WTC11 (cell line): ENCODE measurements around the gene PLPP1. TPM values are rescaled to one million over a fixed set of nuclear protein-coding genes. Genes with fewer than 3 reads are reported as not detected.

Experiments used
- ATAC-seq: fragments of 200-7000 bp; cut with Tn5 transposase; 2 replicates; pipeline ENCODE4 v1.10.0; 2021; ENCODE audit warnings: mild to moderate bottlenecking, moderate library complexity
- CTCF ChIA-PET: fragments of 300-600 bp; sonication (Branson Sonifier 250); formaldehyde crosslinking; loops from one replicate; lab custom pipeline; 2021; ENCODE audit warnings: antibody characterized with exemption; lab: Charles Lee
- POLR2A ChIA-PET: fragments of 350-600 bp; sonication (Branson Sonifier 250); formaldehyde crosslinking; loops from one replicate; lab custom pipeline; 2021; ENCODE audit warnings: antibody characterized with exemption; lab: Charles Lee
- DNase-seq: peaks from one replicate; pipeline ENCODE4 v3.0.0; 2021; ENCODE audit warnings: low spot score
- H3K27ac Mint-ChIP-seq: 2 replicates; pipeline ENCODE4 v1.8.0; 2021; ENCODE audit warnings: mixed read lengths
- H3K27me3 Mint-ChIP-seq: 2 replicates; pipeline ENCODE4 v1.8.0; 2021; ENCODE audit warnings: low read depth, mild to moderate bottlenecking, moderate library complexity, mixed read lengths
- H3K36me3 Mint-ChIP-seq: 2 replicates; pipeline ENCODE4 v1.8.0; 2021; ENCODE audit warnings: mixed read lengths
- H3K4me1 Mint-ChIP-seq: 2 replicates; pipeline ENCODE4 v1.8.0; 2022; ENCODE audit warnings: mixed read lengths
- H3K4me3 Mint-ChIP-seq: 2 replicates; pipeline ENCODE4 v1.8.0; 2021; ENCODE audit warnings: mild to moderate bottlenecking, moderate library complexity, mixed read lengths
- H3K9me3 Mint-ChIP-seq: 2 replicates; pipeline ENCODE4 v1.8.0; 2021; ENCODE audit warnings: mixed read lengths
- ATF1 ChIP-seq: sonication (generic); formaldehyde crosslinking; IDR thresholded peaks from 2 replicates; pipeline ENCODE4 v1.8.1; 2023; ENCODE audit warnings: mild to moderate bottlenecking, moderate library complexity, missing genetic modification reagents
- EMX1 ChIP-seq: fragments of 250-450 bp; sonication (Bioruptor Pico); IDR thresholded peaks from 2 replicates; pipeline ENCODE4 v1.8.0; 2021; ENCODE audit warnings: mild to moderate bottlenecking
- ERG ChIP-seq: fragments of 250-450 bp; sonication (Bioruptor Pico); IDR thresholded peaks from 2 replicates; pipeline ENCODE4 v1.8.0; 2021; ENCODE audit warnings: mild to moderate bottlenecking
- ETV6 ChIP-seq: sonication (generic); formaldehyde crosslinking; IDR thresholded peaks from 2 replicates; pipeline ENCODE4 v1.8.1; 2022; ENCODE audit warnings: mild to moderate bottlenecking, missing genetic modification reagents
- FOXK1 ChIP-seq: sonication (generic); formaldehyde crosslinking; IDR thresholded peaks from 2 replicates; pipeline ENCODE4 v1.8.0; 2022; ENCODE audit warnings: mild to moderate bottlenecking, moderate library complexity, missing genetic modification reagents
- MXD4 ChIP-seq: fragments of 250-450 bp; sonication (Bioruptor Pico); IDR thresholded peaks from 2 replicates; pipeline ENCODE4 v1.8.0; 2021; ENCODE audit warnings: mild to moderate bottlenecking, moderate library complexity, borderline replicate concordance
- NFATC4 ChIP-seq: fragments of 250-450 bp; sonication (Bioruptor Pico); IDR thresholded peaks from 2 replicates; pipeline ENCODE4 v1.9.0; 2021; ENCODE audit warnings: mild to moderate bottlenecking
- PREB ChIP-seq: sonication (generic); formaldehyde crosslinking; IDR thresholded peaks from 2 replicates; pipeline ENCODE4 v1.8.1; 2022; ENCODE audit warnings: mild to moderate bottlenecking, missing genetic modification reagents, moderate library complexity, borderline replicate concordance
- SOX15 ChIP-seq: fragments of 250-450 bp; sonication (Bioruptor Pico); IDR thresholded peaks from 2 replicates; pipeline ENCODE4 v1.9.0; 2021; ENCODE audit warnings: mild to moderate bottlenecking
- STAT6 ChIP-seq: sonication (generic); formaldehyde crosslinking; conservative IDR thresholded peaks from 2 replicates; pipeline ENCODE4 v1.8.1; 2023; ENCODE audit warnings: mild to moderate bottlenecking, low read depth, missing genetic modification reagents, moderate library complexity
- USF1 ChIP-seq: sonication (generic); formaldehyde crosslinking; IDR thresholded peaks from 2 replicates; pipeline ENCODE4 v1.8.0; 2022; ENCODE audit warnings: mild to moderate bottlenecking, missing genetic modification reagents
- ZNF423 ChIP-seq: fragments of 250-450 bp; sonication (Bioruptor Pico); IDR thresholded peaks from 2 replicates; pipeline ENCODE4 v2.1.2; 2022; ENCODE audit warnings: mild to moderate bottlenecking, moderate library complexity
- ZSCAN18 ChIP-seq: fragments of 250-450 bp; sonication (Bioruptor Pico); IDR thresholded peaks from 2 replicates; pipeline ENCODE4 v2.1.2; 2022; ENCODE audit warnings: mild to moderate bottlenecking, moderate library complexity
- total RNA-seq: library from RNA; stranded (reverse); gene quantifications from 3 replicates; pipeline ENCODE4 v1.2.3, GENCODE V29; 2021

The PLPP1 gene
- total RNA-seq, 1 experiment from 2014 or later = 43.2 TPM

- no peak for TF ChIP-seq PREB (CRISPR knock-in tag)
- no peak for TF ChIP-seq NFATC4
- TF ChIP-seq MXD4 (CRISPR knock-in tag) = no peak
Observed at GRCh38 chr5:55511010-55511409, 23.8 kb downstream of the PLPP1 start (continued).

GRCh38 chr5:55510523-55510880 is 24.3 kb downstream of the PLPP1 start:
- Mint-ChIP-seq H3K9me3 (no peaks in the 10 kb centered on the region), H3K27ac (no peak overlapping the region), H3K4me1 (peaks cover 38% of the 10 kb centered on the region), H3K27me3 (no peaks in the 10 kb centered on the region), H3K36me3 (no peaks in the 10 kb centered on the region), H3K4me3 (no peak overlapping the region)
- CTCF ChIA-PET = no interaction called here
- DNase-seq = no peak
- POLR2A ChIA-PET = no interaction called here
- TF ChIP-seq PREB (CRISPR knock-in tag) (no peak), SOX15 (CRISPR knock-in tag) (no peak), STAT6 (CRISPR knock-in tag) (no peak), MXD4 (CRISPR knock-in tag) (no peak), FOXK1 (CRISPR knock-in tag) (no peak)
- ATAC-seq = no peak

- CTCF ChIA-PET = no interaction called here
- no peak for TF ChIP-seq ZSCAN18 (CRISPR knock-in tag)
- Mint-ChIP-seq H3K9me3 (no peaks in the 10 kb centered on the region), H3K36me3 (no peaks in the 10 kb centered on the region), H3K27ac (no peak overlapping the region), H3K27me3 (no peaks in the 10 kb centered on the region), H3K4me1 (peaks cover 34% of the 10 kb centered on the region), H3K4me3 (no peak overlapping the region)
- no peak for ATAC-seq
- DNase-seq = no peak
- POLR2A ChIA-PET = no interaction called here
Observed at GRCh38 chr5:55509796-55510522, 24.8 kb downstream of the PLPP1 start.

GRCh38 chr5:55509097-55509496 is 25.7 kb downstream of the PLPP1 start:
- ChIA-PET POLR2A (no interaction called here), CTCF (interaction anchor here (0.6 kb wide), 1 partner anchor 196 kb away, joined by 4 read pairs; no protein-coding TSS in a partner anchor)
- H3K9me3 Mint-ChIP-seq = no peaks in the 10 kb centered on the region
- H3K4me3 Mint-ChIP-seq = no peak overlapping the region
- no peaks in the 10 kb centered on the region for H3K27me3 Mint-ChIP-seq
- TF ChIP-seq ATF1 = no peak
- no peak for TF ChIP-seq EMX1 (CRISPR knock-in tag)
- TF ChIP-seq USF1 = no peak
- no peak for TF ChIP-seq ERG (CRISPR knock-in tag)
- no peak for TF ChIP-seq ETV6 (CRISPR knock-in tag)
- TF ChIP-seq ZNF423 (CRISPR knock-in tag) = no peak
- H3K27ac Mint-ChIP-seq = peak overlapping the region; percentile 66
- no peaks in the 10 kb centered on the region for H3K36me3 Mint-ChIP-seq
- ATAC-seq (no peak), DNase-seq (no peak)
- H3K4me1 Mint-ChIP-seq = peaks cover 34% of the 10 kb centered on the region
